Suprapubic skin (tissue), 4 donors: ENCODE data around the gene DLAT. TPM values are rescaled to one million over a fixed set of nuclear protein-coding genes. Genes with fewer than 3 reads are reported as not detected.
"Not testable (repeated sequence)": the region's sequence is repeated elsewhere in the genome, so short reads cannot be mapped to it uniquely, and the experiment has no call there.

ENCODE experiments used
- DNase-seq, 2 donors: peaks; one replicate each; pipeline ENCODE4 v3.0.0-alpha.2; 2019; ENCODE audit warnings: low spot score in 2 of 2
- H3K27ac ChIP-seq: fragments of 200-600 bp; sonication (generic); one replicate; pipeline ENCODE4 v1.5.1; 2019
- H3K27me3 ChIP-seq: fragments of 200-600 bp; sonication (generic); one replicate; pipeline ENCODE4 v1.5.1; 2019
- H3K36me3 ChIP-seq: fragments of 200-600 bp; sonication (generic); one replicate; pipeline ENCODE4 v1.5.1; 2019
- H3K4me1 ChIP-seq: fragments of 200-600 bp; sonication (generic); one replicate; pipeline ENCODE4 v1.5.1; 2019
- H3K4me3 ChIP-seq: fragments of 200-600 bp; sonication (generic); one replicate; pipeline ENCODE4 v1.5.1; 2019; ENCODE audit warnings: mild to moderate bottlenecking
- H3K9me3 ChIP-seq: fragments of 200-600 bp; sonication (generic); one replicate; pipeline ENCODE4 v1.5.1; 2019
- EP300 ChIP-seq: sonication (generic); formaldehyde crosslinking; IDR thresholded peaks from one replicate; pipeline ENCODE4 v1.6.1; 2017; ENCODE audit warnings: antibody characterized with exemption
- POLR2A ChIP-seq, 2 donors: fragments of 450-650 bp; IDR thresholded peaks; one replicate each; pipeline ENCODE4 v1.6.1; 2017; ENCODE audit warnings: antibody characterized with exemption in 2 of 2, mild to moderate bottlenecking in 2 of 2, moderate library complexity in 2 of 2
- POLR2AphosphoS5 ChIP-seq, 3 donors: sonication (generic); formaldehyde crosslinking; IDR thresholded peaks; one replicate each; pipeline ENCODE4 v1.6.1; 2017; ENCODE audit warnings: antibody characterized with exemption in 3 of 3
- WGBS: methylation state at CpG from one replicate; pipeline ENCODE4 v1.1.5; 2018; 5-methylcytosine and 5-hydroxymethylcytosine counted together
- total RNA-seq, 4 donors: library from RNA; depleted of rRNA; stranded (reverse); fragments of >200 nt; gene quantifications; one replicate each; pipeline ENCODE4 v1.1.0, GENCODE V29; 2016
- TF ChIP-seq, protein P1 (sequence below), 2 donors: fragments of 200-600 bp in 1 of 2; fragments of 450-650 bp in 1 of 2; sonication (generic) in 1 of 2; IDR thresholded peaks; one replicate each; pipeline ENCODE4 v1.5.1; 2016 to 2019; ENCODE audit warnings: antibody characterized with exemption in 2 of 2, mild to moderate bottlenecking in 1 of 2, moderate library complexity in 1 of 2

Gene DLAT
- total RNA-seq, 4 donors from 2014 or later = 16.0 to 32.5 (median 24.4) TPM

- H3K27me3 ChIP-seq, H3K9me3 ChIP-seq, DNase-seq, H3K4me1 ChIP-seq, H3K27ac ChIP-seq, H3K4me3 ChIP-seq: not testable (repeated sequence)
- H3K36me3 ChIP-seq = peaks cover 60% of the 10 kb centered on the region
- 45% methylated on average over 5 of the region's 5 CpGs for WGBS
- TF ChIP-seq, protein P1, sequence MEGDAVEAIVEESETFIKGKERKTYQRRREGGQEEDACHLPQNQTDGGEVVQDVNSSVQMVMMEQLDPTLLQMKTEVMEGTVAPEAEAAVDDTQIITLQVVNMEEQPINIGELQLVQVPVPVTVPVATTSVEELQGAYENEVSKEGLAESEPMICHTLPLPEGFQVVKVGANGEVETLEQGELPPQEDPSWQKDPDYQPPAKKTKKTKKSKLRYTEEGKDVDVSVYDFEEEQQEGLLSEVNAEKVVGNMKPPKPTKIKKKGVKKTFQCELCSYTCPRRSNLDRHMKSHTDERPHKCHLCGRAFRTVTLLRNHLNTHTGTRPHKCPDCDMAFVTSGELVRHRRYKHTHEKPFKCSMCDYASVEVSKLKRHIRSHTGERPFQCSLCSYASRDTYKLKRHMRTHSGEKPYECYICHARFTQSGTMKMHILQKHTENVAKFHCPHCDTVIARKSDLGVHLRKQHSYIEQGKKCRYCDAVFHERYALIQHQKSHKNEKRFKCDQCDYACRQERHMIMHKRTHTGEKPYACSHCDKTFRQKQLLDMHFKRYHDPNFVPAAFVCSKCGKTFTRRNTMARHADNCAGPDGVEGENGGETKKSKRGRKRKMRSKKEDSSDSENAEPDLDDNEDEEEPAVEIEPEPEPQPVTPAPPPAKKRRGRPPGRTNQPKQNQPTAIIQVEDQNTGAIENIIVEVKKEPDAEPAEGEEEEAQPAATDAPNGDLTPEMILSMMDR (IDR thresholded peaks at IDR 0.05) = peak; percentile 8 to 18
Observed at GRCh38 chr11:111996669-111997068, 28.5 kb upstream of the DLAT start.

DNA sequence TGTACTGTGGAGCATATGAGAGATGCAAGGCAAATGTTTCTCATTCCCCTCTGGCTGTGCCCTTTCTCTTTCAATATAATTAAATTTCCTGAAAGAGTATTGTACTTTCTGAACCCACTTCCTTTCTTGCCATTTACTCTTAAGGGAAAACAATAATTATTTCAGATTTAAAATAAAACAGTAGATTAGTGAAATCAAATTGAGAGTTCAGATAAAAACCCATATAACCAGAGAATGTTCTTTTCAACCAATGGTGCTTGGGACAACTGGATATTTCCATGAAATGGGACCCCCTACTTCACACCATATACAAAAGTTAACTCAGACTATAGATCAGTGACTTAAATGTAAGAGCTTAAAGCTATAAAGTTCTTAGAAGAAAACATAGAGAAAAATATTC is 26.1 kb upstream of the DLAT start:
- peaks cover 48% of the 10 kb centered on the region for H3K36me3 ChIP-seq
- DNase-seq = no peak

DNA sequence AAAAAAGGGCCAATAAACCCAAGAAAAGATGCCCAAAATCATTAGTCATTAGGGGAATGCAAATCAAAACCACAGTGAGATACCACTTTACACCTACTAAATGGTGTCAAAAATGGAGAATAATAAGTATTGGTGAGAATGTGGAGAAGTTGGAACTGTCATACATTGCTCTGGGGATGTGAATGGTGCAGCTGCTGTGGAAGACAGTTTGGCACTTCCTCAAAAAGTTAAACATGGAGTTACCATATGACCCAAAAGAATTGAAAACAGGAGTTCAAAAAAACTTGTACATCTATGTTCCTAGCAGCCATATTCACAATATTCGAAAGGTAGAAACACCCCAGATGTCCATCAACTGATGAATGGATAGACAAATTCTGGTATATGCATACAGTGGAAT is 24.5 kb upstream of the DLAT start:
- Histone ChIP-seq H3K27ac (no peak overlapping the region), H3K4me1 (peaks cover 4% of the 10 kb centered on the region), H3K4me3 (no peak overlapping the region), H3K9me3 (no peaks in the 10 kb centered on the region), H3K27me3 (no peaks in the 10 kb centered on the region), H3K36me3 (peaks cover 38% of the 10 kb centered on the region)
- WGBS = 83% methylated on average over 1 of the region's 1 CpG
- TF ChIP-seq POLR2AphosphoS5 (IDR thresholded peaks at IDR 0.05) (no peak), POLR2A (IDR thresholded peaks at IDR 0.05) (no peak), EP300 (no peak)
- TF ChIP-seq, protein P1 (IDR thresholded peaks at IDR 0.05) = no peak
- DNase-seq = no peak

More for the DNA sequence above, 26.1 kb upstream of the DLAT start:
- no peak overlapping the region for H3K27ac ChIP-seq
- peaks cover 4% of the 10 kb centered on the region for H3K4me1 ChIP-seq
- no peak overlapping the region for H3K4me3 ChIP-seq
- TF ChIP-seq POLR2AphosphoS5 (IDR thresholded peaks at IDR 0.05) = no peak
- no peak for TF ChIP-seq POLR2A (IDR thresholded peaks at IDR 0.05)
- TF ChIP-seq, protein P1 (IDR thresholded peaks at IDR 0.05) = no peak
- TF ChIP-seq EP300 = no peak
- H3K9me3 ChIP-seq = no peaks in the 10 kb centered on the region
- no peaks in the 10 kb centered on the region for H3K27me3 ChIP-seq

GRCh38 chr11:112002491-112003216 is 22.6 kb upstream of the DLAT start:
- Histone ChIP-seq H3K9me3 (no peaks in the 10 kb centered on the region), H3K27ac (no peak overlapping the region), H3K4me3 (no peak overlapping the region), H3K4me1 (no peaks in the 10 kb centered on the region), H3K27me3 (no peaks in the 10 kb centered on the region), H3K36me3 (peaks cover 29% of the 10 kb centered on the region)
- DNase-seq = no peak
- no peak for TF ChIP-seq POLR2A (IDR thresholded peaks at IDR 0.05)
- no peak for TF ChIP-seq EP300
- TF ChIP-seq, protein P1 (IDR thresholded peaks at IDR 0.05) = no peak
- TF ChIP-seq POLR2AphosphoS5 (IDR thresholded peaks at IDR 0.05) = no peak
- 92% methylated on average over 6 of the region's 6 CpGs for WGBS

DNA sequence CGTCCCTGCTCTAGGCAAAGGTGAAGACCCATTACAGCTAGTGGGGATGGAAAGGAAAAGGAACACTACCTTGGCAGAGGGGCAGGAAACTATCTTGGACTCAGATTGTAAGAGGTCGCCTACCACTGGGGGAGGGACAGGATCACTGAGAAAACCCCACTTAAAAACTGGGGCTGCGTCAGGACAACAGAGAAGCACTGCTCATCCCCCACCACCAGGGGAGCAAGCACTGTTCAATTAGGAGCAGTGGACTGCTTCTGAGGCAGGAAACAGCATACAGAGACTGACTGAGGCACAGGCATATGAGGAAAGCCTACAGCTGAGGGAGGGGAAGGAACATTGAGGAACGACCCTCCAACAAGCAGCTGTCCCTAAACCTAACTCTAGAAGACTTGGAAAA is 20.8 kb upstream of the DLAT start:
- TF ChIP-seq, protein P1 (IDR thresholded peaks at IDR 0.05) = peak in 1 of 2 donors; percentile 15
- TF ChIP-seq EP300 = no peak
- H3K4me3 ChIP-seq = no peak overlapping the region
- H3K4me1 ChIP-seq = no peaks in the 10 kb centered on the region
- 72% methylated on average over 4 of the region's 4 CpGs for WGBS
- no peaks in the 10 kb centered on the region for H3K9me3 ChIP-seq
- H3K27ac ChIP-seq = no peak overlapping the region
- no peaks in the 10 kb centered on the region for H3K27me3 ChIP-seq
- DNase-seq = no peak
- H3K36me3 ChIP-seq = peaks cover 20% of the 10 kb centered on the region
